GM19025 (cell line): ENCODE measurements around the gene SH2D7.
A peak's percentile ranks its signal among the peaks of the same experiment; 100 is the strongest.

Source experiments
- ATAC-seq: cut with Tn5 transposase; IDR thresholded peaks from one replicate; pipeline ENCODE4 v1.9.1; 2021; ENCODE audit warnings: mild to moderate bottlenecking, low read depth, moderate library complexity; ENCODE audit not compliant: unreplicated experiment

The SH2D7 gene

GRCh38 chr15:78101423-78102105 lies 9.2 kb downstream of the SH2D7 start:
- ATAC-seq, result no peak

DNA sequence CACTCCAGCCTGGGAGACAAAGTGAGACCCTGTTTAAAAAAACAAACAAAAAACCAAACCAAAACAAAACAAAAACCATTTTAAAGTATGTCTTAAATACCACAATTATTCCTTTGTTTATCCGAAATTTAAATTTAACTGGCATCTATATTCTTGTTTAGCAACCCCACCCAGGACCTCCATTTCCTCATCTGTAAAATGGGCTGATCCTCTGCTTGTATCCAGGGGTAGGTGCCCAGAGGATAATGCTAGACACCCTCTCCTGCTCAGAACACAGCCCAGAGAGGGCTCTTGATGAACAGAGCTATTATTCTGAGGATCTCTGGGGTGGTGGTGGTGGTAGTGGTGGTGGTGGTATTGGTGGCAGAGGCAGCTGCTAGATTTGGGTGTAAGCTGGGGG lies 9.8 kb downstream of the SH2D7 start:
- ATAC-seq, result no peak

DNA sequence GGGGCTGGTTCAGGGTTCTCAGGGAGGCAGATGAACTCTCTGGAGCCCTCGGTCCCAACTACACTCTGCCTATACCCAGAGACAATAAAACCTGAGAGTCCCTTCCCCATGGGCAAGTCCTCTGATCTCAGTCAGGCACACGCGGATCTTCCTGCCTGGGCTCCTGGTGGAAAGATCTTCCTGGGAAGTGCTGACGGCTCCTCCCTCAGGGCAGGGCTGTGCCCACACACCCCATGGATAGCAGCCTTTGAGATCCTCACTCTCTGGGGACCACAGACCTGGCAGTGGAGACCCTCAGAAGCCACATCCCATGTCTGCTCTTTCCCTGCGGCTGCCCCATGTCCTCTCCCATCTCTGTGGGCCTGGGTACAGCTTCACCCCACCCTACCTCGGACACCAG lies 10.4 kb downstream of the SH2D7 start:
- ATAC-seq, result no peak

GRCh38 chr15:78103406-78104118 lies 11.2 kb downstream of the SH2D7 start:
- ATAC-seq, result peak; percentile 67

DNA sequence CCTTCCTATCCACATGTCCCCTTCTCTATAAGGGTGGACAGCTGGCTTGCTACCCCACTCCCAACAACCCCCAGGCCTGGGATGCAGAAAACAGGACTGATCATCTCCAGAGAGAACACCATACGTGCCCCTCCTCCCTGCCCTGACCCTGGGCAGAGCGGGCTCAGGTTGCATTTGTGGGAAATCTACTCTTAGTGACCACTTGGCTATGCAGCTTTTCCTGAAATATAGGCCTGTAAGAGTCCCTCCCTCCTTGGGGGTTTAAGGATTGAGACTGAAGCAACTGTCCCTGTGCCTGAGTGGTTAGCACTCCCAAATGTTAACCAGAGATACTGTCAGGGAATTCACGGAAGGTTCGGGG lies 11.7 kb downstream of the SH2D7 start:
- ATAC-seq, result peak; percentile 16

DNA sequence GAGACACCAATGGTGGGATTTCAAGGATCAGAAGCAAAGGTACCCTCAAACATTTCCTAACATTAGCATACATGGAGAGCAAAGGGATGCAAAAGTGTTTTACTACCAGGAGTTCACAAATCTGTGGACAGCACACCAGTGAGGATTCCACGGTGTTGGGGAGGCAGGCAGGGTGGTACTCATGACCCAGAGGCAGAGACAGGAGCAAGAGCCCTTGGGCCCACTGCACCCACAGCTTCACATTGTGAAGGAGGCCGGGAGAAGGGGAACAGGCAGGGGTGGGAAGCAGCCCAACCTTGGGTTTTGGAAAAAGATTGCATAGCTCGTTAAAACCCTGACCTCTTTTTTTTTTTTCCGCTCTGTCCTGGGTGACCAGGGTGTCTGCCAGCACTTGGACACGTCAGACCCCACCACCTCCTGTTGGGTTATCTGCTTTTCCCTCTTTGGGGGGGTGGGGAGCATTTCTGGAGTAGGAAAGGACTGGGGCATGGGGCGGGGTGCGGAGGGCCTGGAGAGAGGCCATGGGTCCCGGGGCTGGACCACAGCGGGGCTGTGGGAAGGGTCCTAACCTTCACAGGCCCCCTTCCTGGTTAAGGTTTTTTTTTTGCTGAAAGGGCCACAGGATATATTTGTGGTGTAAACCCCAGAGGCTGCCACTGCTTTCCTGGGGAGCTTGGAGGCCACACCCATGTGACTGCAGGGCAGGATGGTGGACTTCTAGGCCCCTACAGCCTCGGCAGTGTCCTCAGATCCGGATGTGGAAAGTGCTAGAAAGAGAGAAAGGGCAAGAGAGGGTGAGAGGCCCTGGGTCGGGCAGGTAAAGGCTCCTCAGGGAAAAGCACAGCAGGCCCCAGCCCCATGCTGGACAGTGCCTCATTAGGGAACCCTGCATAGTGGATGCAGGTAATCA lies 12.5 kb downstream of the SH2D7 start:
- ATAC-seq, result no peak

GRCh38 chr15:78105476-78106241 lies 13.3 kb downstream of the SH2D7 start:
- no peak for ATAC-seq

DNA sequence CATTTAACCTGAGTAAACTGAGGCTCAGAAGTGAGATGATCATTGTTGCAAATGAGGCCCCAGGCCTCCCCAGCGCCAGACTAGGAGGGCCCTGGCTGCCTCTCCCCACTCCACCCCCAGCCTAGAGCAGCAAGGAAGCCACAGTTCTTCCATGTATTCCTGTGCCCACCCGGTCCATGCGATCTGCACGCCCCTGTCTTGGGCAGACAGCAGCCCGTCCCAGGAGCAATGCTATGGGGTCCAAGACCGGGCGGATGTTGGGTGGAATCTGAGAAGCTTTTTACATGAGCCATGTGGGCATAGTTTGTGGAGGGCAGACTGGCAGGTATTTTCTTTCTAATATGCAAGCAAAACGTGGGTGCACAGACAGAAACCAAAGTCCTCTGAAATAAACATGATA lies 15.1 kb downstream of the SH2D7 start:
- ATAC-seq, result no peak

- no peak for ATAC-seq
These were observed 16.1 kb downstream of the SH2D7 start for GRCh38 chr15:78108300-78109084.

- no peak for ATAC-seq
These were observed 16.8 kb downstream of the SH2D7 start for GRCh38 chr15:78109156-78109555.

DNA sequence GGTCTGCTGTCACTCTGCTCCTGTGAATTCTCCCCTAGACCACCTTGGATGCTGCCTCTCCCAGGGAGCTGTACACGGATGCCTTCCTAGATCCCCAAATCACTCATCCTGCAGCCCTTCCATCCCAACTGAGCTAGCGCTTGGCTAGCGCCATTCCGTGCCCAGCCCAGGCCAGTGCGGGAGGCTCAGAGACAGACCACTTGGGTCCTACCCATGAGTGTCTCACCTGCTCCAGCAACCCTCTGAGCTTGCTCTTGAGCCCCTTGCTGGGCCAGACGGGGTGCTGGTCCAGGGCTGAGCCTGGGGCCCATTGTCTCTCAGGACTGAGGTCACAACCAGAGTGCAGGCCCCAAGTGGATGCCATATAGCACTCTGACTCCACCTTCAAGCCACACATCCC lies 17.7 kb downstream of the SH2D7 start:
- ATAC-seq, result no peak

DNA sequence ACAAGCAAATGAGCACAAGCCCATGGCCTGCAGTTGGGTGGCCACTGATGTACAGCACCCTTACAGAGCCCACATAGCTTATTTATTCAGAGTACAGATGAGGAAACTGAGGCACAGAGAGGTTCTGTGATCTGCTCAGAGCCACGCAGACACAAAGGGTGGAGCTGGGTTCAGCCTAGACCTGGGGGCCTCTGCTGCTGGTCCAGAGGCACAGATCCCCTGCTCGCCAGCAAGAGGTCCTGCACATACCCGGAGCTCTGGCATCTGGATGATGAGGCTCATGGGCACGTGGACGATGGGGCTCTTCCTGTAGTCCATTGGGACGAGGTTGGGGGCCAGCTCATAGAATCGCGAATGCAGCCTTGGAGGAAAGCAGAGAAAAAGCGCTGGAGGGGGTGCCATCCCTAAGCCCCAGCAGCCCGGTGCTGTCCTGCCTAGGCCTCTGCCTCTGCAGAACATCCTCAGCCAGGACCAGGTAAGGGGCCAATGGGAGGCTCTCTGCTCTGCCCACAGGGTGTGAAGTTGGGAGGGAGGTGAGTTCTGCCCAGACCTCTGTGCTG lies 18.6 kb downstream of the SH2D7 start:
- ATAC-seq, result no peak

- no peak for ATAC-seq
These were observed 19.4 kb downstream of the SH2D7 start for GRCh38 chr15:78111788-78112187.

- ATAC-seq, result no peak
These were observed 20.2 kb downstream of the SH2D7 start for GRCh38 chr15:78112551-78112950.

- ATAC-seq, result no peak
These were observed 28.2 kb downstream of the SH2D7 start for GRCh38 chr15:78120523-78120922.

DNA sequence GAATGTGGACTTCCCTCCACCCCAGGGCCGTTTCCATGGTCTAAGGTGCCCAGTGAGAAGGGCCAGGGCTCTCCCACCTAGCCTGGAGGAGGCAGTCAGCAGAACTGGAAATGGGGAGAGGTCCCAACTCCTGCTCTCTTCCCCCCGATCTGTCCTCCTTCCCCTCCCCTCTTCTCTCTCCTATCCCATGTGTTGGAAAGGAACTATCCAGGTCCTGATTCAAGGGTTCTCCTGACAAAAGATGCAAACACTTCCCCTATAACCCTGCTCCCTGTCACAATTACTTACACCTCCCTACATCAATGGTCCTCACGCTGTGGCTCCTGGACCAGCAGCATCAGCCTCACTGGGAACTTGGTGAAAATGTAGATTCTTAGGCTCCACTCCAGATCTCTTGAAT lies 32.9 kb downstream of the SH2D7 start:
- no peak for ATAC-seq

DNA sequence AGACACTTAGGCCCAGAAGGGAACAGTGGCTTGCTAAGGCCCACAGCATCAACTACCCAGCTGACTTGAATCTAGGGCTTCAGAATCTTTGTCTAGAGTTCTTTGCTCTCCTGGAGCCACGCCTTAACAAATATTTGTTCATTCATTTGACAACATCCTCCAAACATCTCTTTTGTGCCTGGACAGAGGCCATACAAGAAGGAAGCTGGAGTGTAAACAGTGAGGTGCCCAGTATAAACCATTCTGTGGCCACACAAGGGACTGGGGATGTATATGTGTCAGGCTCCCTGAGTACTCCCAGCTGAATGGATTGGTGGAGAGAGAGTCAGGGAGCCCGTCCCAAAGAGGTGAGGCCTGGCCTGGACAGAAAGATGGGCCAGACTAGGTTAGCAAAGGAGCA lies 35.5 kb downstream of the SH2D7 start:
- ATAC-seq, result no peak

GRCh38 chr15:78129077-78129750 lies 36.9 kb downstream of the SH2D7 start:
- no peak for ATAC-seq

GRCh38 chr15:78129751-78130287 lies 37.5 kb downstream of the SH2D7 start:
- no peak for ATAC-seq
